ENCODE data around the gene KRT81.
"Not testable (repeated sequence)": the region's sequence is repeated elsewhere in the genome, so short reads cannot be mapped to it uniquely, and the experiment has no call there.

KRT81 gene

DNA sequence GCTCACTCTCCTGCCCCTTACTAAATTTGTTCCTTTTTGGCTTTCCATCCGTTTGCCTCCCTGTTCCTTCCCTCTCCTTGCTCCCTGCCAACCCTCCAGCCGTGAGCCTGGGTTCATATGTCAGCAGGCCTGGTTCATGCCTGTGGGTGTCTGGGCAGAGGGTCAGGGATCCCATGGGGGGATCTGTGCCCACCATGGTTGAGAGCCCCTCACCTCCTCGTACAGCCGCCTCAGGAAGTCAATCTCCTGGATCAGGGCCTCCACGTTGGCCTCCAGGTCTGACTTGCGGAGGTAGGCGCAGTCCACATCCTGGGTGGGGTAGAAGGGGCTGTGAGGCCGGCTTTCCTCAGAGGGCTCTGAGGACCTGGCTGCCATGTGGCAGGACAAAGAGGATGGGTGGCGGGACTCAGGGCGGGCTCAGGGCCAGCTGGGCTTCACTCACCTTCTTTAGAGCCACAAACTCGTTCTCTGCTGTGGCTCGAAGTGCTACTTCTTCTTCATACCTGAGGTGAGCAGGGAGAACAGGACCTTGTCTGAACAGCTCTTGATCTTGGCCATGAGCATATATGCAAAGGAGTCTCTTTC, 26.2 kb upstream of the KRT81 start:
- DNase-seq, result no peak

DNA sequence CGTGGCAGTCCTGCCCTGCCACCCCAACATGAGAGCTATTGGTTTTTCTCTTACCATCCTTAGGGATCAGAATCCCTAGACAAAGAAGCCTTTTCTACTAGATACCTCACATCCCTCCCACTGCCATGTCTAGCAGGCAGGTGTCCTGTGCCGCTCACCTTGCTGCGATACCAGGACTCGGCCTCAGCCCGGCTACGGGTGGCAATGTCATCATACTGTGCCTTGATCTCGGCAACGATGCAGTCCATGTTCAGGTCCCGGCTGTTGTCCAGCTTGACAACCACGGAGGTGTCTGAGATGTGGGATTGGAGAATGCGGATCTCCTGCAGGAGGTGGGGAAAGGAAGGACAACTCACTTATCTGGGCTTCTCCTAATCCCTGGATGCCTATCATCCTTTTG, 25.4 kb upstream of the KRT81 start:
- no peak for DNase-seq

DNA sequence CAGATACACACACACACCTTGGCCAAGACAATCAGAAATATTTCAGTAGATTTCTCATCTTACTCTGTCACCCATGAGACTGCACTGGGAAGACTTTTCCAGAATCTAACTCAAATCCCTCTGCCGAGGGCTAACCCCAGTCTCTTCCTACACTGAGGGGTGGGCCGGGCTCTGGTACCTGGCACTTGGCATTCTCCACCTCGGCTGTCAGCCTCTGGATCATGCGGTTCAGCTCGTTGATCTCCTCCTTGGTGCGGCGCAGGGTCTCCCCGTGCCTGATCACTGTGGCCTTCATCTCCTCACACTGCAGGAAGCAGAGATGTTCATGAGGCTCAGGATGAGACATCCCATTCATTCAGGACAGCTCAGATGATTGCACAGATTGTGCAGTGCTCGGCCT, 25.0 kb upstream of the KRT81 start:
- no peak for DNase-seq

DNA sequence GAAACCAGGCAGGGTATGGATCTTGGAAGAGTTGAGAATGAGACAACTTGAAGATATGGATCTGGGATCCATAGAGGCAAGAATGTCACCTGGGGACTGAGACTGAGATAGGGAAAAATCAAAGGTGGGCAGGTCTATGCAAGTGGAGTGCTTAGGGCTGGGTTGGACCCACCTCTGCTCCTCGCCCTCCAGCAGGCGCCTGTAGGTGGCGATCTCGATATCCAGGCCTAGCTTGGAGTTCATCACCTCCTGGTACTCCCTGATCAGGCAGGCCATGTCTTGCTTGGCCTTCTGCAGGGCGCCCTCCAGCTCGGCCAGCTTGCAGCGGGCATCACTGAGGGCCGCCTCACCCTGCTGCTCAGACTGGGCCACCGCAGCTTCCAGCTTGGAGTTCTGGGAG, 24.4 kb upstream of the KRT81 start:
- DNase-seq, result not testable (repeated sequence)

DNA sequence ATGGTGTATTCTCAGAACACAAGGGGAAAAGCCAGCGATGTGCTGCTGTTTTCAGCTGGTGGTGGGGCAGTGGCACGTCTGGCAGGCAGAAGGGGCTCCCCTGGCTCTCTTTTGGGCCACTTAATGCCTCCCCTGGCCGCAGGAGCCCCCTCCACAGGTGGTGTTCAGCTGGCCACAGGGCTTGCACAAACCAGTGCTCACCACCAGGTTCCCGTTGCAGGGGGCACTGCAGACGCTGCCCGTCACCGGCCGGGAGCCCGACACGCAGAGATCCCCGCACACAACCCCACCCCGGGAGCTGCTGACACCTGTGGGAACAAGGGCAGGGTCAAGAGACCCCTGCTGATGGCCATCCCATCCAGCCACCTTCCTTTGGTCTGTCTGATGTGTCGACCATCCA, 23.2 kb upstream of the KRT81 start:
- no peak for DNase-seq

DNA sequence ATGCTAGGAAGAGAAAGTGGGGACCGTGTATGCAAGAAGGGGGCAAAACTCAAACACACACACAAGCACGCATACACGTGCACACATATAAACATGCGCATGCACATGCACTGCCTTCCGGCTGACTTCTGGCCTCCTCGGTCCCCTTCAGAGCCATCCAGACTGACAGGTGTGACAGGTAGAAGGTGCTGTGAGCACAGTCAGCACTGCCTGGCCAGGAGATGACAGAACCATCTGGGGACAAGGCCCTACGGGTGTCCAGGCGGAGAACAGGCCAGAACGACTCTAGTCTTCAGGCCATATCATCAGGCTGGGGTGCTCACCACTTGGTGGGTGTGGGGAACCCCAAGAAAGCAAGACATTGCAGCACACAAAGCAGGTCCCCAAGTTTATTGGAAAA, 22.6 kb upstream of the KRT81 start:
- no peak for DNase-seq

DNA sequence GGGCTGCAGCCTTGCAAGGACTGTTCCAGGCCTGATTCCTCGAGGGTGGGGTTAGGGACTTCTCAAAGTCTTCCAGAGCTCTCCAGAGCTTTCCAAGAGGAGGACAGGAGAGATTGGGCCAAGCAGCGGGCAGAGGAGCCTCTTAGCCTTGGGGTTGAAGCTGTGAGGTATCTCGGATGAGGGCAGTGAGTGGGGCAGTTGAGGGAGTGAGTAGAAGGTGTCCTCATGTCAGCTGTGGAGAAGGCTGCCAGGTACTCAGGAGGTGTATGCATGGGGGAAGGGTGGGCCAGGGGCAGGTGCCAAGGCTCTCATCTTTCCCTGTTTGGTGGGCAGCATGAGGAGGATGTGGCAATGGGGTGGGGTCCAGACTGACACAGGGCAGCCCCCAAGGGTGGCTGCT, 22.1 kb upstream of the KRT81 start:
- DNase-seq, result no peak

DNA sequence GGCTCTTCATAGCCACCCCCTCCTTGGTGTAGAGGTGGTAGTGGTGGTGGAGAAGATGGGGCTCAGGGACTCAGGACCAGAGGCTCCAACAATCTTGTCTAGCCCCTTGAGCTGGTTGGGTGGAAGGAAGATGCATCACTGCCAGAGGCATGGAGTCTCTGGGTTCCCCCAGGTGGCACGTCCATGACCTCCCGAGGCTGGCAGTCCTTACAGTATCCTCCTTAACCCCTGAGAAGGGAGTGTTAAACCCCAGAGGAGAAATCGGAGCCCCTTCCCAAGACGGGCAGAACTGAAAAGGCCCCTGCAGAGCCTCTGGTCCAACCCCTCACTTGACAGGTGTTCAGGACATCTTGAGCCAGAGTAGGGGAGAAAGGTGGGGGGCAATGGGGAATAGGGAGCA, 20.8 kb upstream of the KRT81 start:
- DNase-seq, result no peak

DNA sequence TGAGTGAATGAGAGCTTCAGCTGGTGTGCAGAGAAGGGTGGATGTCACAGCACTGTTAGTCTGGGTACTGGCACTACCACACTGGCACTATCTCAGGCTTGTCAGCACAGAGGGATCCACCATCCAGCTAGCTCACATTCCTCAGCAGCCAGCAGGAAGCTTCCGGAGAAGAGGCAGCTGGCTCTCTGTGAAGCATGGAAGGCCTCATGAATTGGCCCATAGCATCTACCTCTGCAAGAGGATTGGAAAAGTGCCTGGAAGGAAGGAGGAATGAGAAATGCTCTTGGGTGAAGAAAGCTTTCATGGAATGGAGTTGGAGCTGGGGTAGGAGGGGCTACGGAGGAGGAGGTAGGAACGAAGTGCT, 19.9 kb upstream of the KRT81 start:
- DNase-seq, result no peak

DNA sequence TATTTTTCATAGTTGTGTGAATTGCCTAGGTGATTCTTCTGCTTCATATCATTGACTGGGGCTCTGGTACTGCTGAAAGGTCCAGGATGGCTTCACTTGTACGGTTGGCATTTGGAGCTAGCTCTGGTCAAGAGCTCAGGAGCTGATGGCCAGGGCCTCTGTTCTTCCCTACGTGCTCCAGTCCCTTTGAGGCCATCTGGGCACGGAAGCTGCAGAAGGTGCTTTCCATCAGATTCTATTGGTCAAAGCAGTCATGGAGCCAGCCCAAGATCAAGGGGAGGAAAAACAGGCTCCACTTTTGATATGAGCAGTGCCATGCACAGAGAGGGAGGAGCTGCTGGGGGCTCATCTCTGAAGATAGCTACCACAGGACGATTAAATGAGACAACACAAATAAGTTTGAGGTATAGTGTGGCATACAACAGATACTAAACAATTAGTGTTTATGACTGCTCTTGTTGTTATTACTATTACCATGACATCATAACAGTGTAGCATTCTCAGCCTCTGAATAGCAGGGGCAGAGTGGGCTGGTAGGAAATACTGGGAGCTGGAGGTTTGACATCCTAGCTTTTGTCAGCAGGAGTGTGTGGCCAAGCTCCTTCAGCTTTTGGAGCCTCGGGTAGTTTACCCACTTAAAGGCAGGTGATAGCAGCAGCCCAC, 19.4 kb upstream of the KRT81 start:
- DNase-seq, result no peak

DNA sequence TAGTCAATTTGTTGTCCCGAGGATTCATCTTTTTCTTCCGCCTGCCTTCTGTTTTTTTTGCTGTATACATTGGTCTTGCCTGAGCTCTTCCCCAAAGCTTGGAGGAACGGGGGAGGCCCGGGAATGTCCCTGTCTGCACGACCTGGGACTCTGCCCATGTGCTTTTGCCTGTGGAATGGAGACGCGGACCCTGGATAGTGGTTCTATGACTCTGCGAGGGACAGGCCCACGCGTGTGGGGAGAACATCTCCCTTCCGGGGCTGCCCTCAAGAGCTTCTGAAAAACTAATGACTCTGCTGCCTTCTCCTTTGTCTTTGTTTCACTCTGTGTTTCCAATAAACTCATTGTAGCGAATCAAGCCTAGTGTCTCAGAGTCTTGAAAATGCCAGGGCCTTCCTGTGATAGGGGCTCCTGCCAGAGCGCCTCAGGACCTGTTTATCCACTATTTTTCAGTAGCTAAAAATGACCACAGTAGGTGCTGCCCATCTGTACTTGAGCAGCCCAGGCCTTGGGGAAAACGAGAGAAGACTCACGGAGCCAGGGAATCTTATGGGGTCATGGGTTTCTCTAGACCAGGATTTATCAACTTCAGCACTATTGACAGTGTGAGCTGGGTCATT, 17.6 kb upstream of the KRT81 start:
- DNase-seq, result no peak

DNA sequence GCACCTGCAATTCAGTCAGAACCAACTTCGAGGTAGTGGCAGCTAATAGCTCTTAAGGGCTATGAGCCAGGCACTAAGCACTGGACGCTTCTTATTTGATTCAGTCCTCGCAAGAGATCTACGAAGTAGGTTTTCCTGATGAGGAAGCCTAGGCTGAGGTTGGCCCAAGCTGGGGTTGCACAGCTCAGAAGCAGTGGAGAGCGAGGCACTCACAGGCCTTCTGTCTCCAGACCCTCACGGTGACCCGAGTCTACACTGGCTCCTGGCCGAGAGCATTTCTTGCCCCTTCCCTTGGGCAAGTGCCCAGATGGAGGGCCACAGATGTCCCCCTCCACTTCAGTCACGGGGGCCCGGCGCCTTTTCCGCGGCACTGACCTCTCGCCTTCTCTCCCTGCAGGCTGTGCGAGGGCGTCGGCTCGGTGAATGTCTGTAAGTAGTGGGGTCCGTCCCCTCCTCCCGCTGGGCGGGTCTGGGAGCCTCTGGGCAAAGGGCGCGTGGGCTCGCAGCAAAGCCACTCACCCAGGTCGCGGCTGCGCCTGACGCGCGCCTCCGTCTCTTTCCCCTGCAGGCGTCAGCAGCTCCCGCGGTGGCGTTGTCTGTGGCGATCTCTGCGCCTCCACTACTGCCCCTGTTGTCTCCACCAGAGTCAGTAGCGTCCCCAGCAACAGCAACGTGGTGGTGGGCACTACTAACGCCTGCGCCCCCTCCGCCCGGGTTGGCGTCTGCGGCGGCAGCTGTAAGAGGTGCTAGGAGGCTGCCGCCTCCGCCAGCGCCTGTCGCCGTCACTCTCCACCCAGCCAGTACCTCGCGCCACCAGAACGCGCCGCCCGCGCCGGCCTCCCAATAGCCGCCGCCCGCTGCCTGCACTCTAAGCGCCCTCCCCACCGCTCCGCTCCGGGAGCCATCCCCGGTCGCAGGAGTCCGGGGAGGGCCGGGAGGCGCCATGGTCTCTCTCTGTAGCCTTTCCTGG, 16.8 kb upstream of the KRT81 start:
- DNase-seq, result peak in 1 of 5 donors; percentile 26

DNA sequence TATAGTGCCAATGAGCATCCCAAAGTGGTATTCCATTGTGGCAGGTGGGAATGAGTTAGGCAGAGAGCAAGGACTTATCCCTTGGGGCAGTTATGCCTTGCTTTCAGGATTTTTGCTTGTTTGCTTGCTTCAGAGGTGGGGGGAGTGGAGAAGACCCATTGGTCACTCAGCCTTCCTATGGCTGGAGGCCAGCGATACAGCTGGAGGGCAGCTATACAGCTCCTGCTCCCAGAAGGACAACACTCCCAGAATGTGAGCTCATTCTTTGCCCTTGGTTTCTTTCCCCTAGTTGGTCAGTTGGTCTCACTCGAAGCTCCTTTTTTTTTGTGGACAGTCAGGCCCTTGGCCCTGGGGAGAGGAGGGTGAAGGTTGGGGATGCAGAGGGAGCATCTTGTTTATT, 15.4 kb upstream of the KRT81 start:
- DNase-seq, result no peak

DNA sequence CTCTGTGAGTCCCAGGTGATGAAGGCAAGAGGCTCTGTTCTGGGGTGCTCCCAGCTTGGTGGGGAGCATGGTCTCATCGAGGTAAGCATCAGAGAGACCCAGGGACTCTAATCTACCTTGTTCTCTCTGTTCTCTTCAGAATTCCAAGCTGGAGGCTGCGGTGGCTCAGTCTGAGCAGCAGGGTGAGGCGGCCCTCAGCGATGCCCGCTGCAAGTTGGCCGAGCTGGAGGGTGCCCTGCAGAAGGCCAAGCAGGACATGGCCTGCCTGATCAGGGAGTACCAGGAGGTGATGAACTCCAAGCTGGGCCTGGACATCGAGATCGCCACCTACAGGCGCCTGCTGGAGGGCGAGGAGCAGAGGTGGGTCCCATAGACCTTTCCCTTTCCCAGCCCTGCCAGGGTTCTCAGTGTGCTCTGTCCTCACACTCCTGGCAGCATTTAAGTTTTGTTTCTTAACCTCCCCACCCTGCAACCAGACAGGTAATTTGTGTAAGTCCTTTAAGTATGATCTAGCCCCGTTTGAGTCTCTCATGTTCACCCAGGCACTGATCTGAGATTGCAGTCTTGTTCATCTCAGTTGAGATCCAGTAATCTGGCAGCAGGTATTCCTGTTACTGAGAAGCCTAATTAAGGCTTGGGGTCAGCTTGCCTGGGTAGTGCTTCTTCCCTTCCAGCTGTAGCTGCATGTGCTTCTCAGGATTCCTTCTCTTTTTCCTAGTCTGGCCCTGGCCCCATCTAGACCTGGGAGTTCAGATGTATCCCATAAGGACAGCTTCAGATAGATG, 14.8 kb upstream of the KRT81 start:
- no peak for DNase-seq

DNA sequence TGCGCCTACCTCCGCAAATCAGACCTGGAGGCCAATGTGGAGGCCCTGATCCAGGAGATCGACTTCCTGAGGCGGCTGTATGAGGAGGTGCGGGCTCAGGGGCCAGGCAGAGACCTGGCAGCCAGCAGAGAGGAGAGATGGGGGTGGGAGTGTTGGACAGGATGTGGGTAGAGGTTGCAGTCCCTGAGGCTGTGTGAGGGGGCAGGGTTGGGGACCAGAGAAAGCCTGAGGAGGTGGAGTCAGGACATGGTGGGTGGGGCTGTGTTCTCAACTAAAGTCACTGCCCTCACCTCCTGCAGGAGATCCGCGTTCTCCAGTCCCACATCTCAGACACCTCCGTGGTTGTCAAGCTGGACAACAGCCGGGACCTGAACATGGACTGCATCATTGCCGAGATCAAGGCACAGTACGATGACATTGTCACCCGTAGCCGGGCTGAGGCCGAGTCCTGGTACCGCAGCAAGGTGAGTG, 13.6 kb upstream of the KRT81 start:
- DNase-seq, result not testable (repeated sequence)

DNA sequence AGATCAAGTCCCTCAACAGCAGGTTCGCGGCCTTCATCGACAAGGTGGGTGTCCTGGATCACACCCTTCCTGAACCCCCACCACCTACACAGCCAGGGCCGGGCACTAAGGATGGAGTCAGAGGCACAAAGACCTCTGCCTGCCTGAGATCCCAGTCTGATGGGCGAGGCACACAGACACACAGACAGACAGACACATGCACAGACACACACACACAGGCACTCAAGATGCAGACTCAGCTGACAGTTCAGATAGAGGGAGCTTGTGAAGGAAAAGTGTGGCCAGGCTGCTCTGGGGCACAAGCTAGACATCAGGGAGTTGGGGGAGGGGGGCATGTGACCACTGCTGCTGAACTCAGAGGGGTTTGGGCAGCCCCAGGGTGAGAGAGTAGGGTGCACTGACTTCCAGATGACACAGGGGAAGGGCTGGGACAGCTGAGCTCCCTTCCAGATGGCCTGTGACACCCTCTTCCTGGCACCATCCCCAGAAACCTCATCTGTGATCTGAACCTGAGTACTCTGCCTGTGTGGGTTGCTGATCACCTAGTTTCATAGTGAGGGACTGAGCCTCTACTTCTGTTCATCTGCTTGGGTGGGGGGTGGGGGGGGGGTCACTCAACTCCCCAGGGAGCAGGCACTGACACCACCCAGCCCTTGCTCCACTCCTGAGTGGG, 11.0 kb upstream of the KRT81 start:
- not testable (repeated sequence) for DNase-seq

DNA sequence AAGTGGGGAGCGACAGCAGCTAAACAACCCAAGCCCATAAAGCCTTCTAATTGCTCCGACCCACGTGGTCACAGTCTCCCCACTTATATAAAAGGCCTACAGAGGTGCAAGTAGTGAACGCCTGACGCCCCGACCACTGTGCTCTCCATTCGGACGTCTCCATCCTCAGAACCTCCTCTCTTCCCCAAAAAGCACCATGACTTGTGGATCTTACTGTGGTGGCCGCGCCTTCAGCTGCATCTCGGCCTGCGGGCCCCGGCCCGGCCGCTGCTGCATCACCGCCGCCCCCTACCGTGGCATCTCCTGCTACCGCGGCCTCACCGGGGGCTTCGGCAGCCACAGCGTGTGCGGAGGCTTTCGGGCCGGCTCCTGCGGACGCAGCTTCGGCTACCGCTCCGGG, 10.4 kb upstream of the KRT81 start:
- DNase-seq, result not testable (repeated sequence)

DNA sequence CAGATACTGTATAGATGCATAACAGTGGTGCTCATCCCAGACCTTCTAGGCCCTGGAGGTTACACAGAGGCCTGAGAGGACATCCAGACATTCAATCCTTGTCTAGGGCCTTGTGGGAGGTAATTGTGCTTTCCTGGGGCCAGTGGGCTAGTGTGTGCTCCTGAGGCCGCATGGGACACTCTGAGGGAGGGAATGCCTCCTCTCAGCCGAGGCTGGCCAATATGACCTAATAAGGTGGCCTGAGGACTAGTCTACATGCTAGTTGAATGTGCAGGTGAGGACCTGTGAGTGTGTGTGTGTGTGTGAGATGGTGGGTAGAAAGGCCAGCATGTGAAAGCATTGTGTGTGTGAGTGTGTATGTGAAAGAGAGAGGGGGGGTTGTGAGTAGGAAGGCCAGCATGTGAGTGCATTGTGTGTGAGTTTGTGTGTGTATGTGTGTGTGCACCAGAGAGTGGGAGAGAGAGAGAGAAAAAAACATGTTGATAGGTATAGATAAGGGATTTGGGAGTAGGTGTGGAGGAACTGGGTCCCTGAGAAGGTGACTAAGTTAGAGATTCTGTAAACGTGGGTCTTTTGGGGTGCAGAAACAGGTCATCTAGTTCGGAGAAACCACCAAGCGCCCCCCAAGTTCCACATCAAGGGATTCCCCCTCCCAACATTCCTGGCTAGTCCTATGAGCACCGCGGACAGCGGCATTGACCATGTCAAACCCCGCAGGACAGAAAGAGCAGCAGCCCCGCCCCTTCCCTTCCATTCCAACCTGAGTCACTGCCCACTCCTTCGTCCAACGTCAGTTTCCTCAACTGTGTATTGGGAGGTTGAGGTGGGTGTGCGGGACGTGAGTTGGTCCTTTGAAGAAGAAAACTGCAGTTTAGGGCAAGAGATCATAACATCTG, 9.7 kb upstream of the KRT81 start:
- no peak for DNase-seq

DNA sequence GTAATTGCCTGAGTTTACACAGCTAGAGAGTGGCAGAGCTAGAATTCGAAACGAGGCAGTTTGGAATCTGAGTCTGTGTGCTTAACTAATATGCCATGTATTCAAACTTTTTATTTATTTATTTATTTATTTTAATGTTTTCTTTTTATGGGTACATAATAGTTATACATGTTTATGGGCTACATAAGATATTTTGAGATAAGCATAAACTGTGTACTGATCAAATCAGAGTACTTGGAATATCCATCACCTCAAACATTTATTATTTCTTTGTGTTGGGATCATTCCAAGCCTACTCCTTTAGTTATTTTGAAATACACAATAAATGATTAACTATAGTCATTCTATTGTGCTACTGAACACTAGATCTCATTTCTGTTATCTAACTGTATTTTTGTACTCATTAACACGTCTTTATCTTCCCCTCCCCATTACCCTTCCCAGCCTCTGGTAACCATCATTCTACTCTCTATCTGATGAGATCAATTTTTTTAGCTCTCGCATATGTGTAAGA, 7.4 kb upstream of the KRT81 start:
- no peak for DNase-seq

DNA sequence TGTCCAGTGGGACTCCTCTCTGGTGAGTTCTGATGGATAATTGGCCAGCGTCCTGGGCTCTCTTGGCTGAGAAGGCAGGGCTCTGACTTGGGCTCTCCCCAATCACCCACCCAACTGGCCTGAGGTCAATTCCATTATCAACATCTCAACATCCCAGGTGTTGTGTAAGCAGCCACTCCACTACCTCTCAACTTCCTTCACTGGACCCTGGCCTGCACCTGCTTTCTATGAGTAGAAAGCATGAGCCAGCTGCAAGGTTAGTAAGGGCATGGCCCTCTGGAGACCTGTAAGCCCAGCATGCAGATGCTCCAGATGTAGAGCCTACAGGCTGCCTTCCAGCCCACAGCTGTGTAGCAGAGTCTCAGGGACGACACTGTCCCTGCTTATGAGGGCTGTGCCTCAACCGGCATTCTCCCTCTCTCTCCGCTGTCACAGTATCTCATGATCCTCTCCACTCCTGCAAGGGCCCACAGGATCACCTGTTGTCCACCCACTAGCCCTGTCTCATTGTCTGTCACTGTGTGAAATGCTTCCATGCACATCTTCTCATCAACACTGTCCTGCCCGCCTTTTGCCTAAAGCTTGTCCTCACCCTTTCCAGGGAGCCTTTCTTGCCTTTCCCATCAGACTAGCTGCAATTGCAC, 5.4 kb upstream of the KRT81 start:
- DNase-seq, result no peak

All from T-helper 1 cell (primary cell).